ENCODE data around the gene STRBP.
"Not testable (repeated sequence)": the region's sequence is repeated elsewhere in the genome, so short reads cannot be mapped to it uniquely, and the experiment has no call there.

STRBP gene

DNA sequence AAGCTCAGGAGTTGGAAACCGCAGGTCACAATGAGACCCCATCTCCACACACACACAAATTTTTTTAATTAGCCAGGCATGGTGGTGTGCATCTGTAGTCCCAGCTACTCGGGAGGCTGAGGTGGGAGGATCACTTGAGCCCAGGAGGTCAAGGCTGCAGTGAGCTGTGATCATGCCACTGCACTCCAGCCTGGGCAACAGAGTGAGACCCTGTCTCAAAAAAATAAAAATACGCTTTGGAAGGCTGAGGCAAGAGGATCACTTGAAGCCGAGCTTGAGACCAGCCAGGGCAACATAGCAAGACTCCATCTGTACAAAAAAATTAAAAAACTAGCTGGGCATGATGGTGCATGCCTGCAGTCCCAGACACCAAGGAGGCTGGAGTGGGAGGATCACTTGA is 19.2 kb downstream of the STRBP start:
- not testable (repeated sequence) for DNase-seq (ENCODE audit: low read depth, low spot score)

DNA sequence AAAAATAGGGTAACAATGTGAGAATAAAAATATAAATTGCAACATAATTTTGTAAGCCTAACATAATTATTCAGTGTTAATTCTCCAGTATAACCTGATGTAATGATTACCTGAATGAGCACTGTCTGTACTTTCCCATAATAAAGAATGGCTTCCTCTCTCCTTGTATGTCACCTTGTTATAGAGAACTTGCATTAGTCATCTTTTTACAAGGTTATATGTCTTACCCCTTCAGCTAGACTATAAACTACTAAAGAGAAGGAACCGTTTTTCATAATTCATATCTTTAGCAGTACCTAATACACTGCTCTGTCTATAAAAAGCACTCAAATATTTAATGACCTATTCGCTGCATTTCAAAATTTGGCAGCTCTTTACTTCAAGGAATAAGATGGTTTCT is 19.8 kb downstream of the STRBP start:
- no peak for DNase-seq (ENCODE audit: low read depth, low spot score)

DNA sequence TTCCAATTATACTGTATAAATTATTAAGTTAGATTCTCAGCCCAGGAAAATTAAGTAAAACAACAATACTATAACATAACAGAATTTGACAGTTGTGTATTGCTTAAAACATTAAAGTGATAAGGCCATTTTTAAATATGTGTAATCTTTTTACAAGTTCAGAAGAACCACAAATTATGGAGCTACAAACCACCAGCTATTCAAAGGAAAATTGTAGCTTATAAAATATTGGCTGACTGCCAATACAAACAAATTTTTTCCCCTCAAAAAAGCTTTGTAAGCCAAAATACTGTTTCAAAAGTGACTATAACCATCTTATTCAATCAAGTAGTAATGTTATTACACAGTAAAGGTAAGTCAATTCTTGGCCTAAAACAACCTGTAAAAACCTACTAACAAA is 21.9 kb downstream of the STRBP start:
- no peak for DNase-seq (ENCODE audit: low read depth, low spot score)

- no peak for DNase-seq (ENCODE audit: low read depth, low spot score)
Observed at GRCh38 chr9:123239726-123240125, 28.7 kb downstream of the STRBP start.

DNA sequence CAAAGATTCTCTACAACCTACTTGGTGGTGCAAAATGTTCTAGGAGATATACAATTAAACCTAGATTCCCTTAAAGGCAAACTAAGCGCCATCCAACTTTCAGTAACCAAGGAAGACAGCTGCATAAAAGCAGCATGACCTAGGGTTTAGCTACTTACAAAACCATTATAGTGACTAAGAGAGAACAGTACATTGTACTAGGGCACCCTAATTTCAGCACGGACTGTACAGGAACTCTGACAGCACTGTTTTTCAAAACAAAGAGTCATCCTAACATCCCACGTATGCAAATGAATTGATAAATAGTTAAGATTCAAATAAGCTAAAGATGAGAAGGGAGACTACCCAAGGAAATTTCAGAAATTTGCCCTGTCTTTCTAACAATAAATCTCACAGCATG is 30.0 kb downstream of the STRBP start:
- no peak for DNase-seq (ENCODE audit: low read depth, low spot score)

- no peak for DNase-seq (ENCODE audit: low read depth, low spot score)
Observed at GRCh38 chr9:123237220-123237619, 31.2 kb downstream of the STRBP start.

GRCh38 chr9:123235448-123235847 is 32.9 kb downstream of the STRBP start:
- DNase-seq (ENCODE audit: low read depth, low spot score) = no peak

DNA sequence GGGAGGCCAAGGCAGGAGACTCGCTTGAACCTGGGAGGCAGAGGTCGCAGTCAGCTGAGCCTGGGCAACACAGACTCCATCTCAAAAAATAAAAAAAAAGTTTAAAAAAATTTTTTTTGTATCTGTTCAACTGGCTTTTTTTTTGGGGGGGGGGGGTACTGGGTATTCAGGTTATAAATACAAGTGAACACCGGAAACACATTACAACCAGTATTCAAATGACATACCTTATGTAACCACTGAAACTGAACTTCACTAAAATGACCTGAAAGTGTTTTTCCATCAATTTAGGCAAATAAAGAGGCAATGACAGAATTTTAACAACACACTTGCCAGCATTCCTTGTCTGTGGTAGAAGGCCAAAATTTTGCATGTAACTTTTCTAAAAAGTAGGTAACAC is 33.5 kb downstream of the STRBP start:
- no peak for DNase-seq (ENCODE audit: low read depth, low spot score)

DNA sequence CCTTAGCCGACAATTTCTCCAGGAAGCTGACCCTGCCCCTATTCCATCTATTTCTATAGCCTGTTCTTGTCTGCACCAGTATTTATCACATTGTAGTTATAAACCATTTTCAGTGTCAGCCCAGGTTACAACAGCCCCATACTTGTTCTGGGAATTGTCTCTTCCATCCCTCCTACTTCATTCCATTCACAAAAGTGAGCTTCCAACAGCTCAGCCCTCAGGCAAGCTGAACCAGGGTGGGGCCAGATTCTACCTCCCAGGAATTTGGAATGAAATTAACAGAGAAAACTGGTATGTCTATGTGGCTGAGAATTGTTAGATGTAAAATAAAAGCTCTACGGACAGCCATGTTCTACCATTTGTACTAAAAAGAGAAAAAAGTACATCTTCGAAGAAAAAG is 36.1 kb downstream of the STRBP start:
- no peak for DNase-seq (ENCODE audit: low read depth, low spot score)

DNA sequence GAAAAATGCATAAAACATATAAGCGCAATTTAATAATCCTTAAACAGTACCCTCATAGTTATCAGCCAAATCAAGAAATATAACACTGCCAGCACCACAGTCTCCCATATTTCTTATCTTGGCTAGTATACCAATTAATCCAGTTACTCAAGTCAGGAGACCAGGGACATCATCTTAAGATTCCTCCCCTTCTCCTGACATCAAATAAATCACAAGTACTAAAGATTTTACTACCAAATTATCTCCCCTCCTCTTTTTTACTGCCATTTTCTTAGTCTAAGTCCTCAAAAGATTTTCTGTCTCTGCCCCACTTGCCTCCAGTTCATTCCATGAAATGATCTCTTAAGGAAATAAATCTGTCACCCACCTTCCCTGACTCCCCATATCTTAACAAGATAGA is 37.0 kb downstream of the STRBP start:
- DNase-seq (ENCODE audit: low read depth, low spot score) = no peak

GRCh38 chr9:123228967-123229366 is 39.4 kb downstream of the STRBP start:
- no peak for DNase-seq (ENCODE audit: low read depth, low spot score)

GRCh38 chr9:123225995-123226394 is 42.4 kb downstream of the STRBP start:
- DNase-seq (ENCODE audit: low read depth, low spot score) = no peak

GRCh38 chr9:123225374-123225813 is 43.0 kb downstream of the STRBP start:
- DNase-seq (ENCODE audit: low read depth, low spot score) = peak; percentile 27

DNA sequence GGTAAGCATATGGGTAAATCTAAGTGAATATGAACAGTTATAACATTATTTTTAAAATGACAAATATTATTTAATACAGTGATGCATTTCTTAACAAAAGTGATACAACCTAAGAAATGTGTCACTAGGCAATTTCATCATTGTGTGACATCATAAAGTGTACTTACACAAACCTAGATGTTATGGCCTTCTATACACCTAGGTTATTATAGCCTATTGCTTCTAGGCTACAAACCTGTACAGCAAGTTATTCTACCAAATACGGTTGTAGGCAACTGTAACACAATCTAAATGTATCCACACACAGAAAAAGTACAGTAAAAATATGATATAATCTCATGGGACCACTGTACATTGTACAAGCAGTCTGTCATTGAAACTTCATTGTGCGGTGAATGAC is 48.3 kb downstream of the STRBP start:
- DNase-seq (ENCODE audit: low read depth, low spot score) = no peak

GRCh38 chr9:123218831-123219230 is 49.6 kb downstream of the STRBP start:
- no peak for DNase-seq (ENCODE audit: low read depth, low spot score)

GRCh38 chr9:123217128-123217654 is 51.2 kb downstream of the STRBP start:
- no peak for DNase-seq (ENCODE audit: low read depth, low spot score)

DNA sequence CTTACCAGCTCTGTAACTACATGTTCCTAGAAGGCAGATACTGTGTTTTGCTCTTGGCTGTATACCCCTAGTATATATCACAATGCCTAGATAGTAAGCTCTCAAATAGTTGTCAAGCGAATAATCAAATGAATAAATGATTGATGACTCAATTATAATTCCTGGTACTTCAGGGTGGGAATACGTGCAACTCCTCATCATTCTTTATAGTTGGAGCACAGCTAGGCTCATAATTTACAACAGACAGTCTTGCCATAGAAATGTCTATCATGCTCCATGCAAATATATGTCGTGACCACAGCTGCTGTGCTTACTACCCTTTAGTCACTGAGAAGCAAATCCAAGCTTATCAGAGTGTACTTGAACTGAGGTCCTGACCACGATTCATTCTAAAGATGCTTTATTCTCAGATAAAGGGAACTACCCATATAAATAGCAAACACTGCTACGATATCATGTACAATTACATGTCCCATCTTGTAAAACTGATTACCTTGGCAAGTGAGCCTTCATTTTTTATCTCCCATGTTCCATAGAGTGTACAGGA is 52.1 kb downstream of the STRBP start:
- no peak for DNase-seq (ENCODE audit: low read depth, low spot score)

DNA sequence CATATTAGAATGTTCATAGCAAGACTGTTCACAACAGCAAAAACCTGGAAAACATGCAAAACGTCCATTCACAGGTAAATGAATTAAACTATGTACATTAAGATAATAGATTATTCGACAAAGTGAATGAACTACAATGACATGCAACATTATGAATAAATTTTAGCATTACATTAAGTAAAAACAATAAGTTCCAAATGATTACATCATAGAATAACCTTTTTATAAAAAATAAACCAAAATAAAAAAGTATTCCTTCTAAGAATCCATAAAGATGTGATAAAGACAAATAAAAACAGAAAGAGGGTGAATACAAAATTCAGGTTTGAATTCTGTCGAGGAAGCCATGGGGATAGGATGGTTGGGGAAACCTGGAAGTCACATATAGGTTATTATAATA is 57.3 kb downstream of the STRBP start:
- no peak for DNase-seq (ENCODE audit: low read depth, low spot score)

DNA sequence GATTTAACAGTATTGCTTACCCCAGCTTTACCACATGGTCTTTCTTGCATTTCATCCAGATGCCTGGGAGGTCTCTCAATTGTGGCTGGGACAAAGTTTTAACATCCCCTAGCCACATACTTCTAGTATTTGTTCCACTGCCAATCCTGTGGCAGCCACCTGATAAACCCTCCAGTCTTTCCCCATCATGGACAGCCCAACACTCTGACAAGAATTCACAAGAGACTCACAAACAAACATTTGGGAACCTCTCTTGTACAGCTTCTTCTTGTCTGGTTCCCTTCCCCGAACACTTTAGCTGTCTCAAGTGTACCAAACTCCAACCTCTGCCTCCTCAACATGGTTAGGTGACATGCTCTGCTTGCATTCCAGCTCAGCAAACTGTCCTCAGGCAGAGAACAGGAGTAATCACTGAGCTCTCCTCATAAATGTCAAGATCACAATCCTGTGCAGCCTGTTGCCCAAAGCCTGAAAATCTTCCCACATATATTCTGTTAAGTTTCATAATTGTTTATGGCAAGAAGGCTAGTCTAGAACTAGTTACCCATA is 59.7 kb downstream of the STRBP start:
- no peak for DNase-seq (ENCODE audit: low read depth, low spot score)

GRCh38 chr9:123206065-123206464 is 62.3 kb downstream of the STRBP start:
- DNase-seq (ENCODE audit: low read depth, low spot score) = no peak

DNA sequence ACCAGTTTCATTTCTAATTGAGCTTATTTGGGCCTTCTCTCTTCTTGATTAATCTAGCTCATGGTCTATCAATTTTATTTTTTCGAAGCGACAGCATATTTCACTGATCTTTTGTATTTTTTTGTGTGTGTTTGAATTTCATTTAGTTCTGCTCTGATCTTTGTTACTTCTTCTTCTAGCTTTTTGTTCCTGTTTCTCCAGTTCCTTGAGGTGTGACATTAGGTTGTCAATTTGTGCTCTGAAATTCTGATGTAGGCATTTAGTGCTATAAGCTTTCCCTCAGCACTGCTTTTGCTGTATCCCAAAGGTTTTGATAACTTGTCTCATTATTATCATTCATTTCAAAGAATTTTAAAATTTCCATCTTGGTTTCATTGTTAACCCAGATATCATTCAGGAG is 67.3 kb downstream of the STRBP start:
- no peak for DNase-seq (ENCODE audit: low read depth, low spot score)

DNA sequence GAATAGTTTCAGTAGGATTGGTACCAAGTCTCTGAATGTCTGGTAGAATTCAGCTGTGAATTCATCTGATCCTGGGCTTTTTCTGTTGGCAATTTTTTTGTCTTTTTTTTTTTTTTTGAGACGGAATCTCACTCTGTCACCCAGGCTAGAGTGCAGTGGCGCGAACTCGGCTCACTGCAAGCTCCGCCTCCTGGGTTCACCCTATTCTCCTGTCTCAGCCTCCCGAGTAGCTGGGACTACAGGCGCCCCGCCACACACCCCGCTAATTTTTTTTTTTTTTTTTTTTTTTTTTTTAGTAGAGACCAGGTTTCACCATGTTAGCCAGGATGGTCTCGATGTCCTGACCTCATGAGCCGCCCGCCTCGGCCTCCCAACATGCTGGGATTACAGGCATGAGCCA is 67.9 kb downstream of the STRBP start:
- DNase-seq (ENCODE audit: low read depth, low spot score) = not testable (repeated sequence)

DNA sequence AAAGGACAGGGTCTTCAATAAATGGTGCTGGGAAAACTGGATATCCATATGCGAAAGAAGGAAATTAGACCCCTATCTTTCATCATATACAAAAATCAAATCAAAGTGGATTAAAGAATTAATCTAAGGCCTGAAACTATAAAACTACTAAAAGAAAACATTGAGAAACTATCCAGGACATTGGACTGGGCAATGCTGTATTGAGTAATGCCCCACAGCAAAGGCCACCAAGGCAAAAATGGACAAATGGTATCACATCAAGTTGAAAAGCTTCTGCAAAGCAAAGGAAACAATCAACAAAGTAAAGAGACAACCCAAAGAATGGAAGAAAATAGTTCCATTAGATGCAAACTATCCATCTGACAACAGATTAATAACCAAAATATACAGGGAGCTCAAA is 72.3 kb downstream of the STRBP start:
- DNase-seq (ENCODE audit: low read depth, low spot score) = no peak

DNA sequence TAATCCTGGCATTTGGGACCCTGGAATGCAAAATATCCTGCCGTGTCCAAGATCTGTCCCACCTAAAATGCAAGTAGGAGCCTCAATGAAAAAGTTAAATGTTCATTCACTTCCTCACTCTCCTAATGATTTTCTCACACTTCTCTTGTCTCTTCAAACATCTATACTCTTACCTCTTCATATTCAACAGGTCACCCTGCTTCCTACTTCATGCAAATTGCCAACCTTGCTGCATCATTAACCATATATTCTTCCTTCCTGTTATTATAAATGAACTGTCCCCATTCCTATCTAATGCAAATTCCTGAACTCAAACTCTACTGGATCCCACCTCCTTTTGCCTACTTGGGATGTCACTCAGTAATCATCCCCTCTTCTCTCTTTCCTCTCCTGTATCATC is 74.4 kb downstream of the STRBP start:
- DNase-seq (ENCODE audit: low read depth, low spot score) = no peak

Measured in activated CD4-positive, CD25-positive, alpha-beta regulatory T cell treated with anti-CD3 and anti-CD28 coated beads, Interleukin-2, amount 50 U/mL, for 16 hours (primary cell).